GM12872 (cell line): Measurements from ENCODE around the gene FNIP1.

Source experiments
- TF ChIP-seq, protein P1 (sequence below): IDR thresholded peaks from 3 replicates; pipeline ENCODE4 v1.5.1; 2011; ENCODE audit warnings: low read depth, mild to moderate bottlenecking, low read length, moderate library complexity; ENCODE audit not compliant: insufficient read depth

FNIP1 gene

DNA sequence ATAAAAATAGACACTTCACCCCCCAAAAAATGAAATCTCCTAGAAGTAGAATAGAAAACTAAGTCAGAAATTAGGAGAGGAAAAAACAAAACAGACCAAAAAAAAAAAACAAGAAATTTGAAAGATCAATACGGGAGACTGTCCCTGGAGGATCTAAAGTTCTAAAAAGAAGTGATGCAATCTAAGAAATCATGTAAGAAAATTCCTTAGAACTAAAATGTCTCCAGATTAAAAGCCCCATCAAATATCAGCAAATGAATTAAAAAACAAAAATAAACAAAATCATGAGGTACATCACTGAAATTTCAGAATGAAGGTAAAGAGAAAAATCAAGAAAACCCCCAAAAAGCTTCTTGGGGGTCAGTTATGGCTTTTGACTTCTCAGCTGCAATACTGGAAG lies 13.5 kb downstream of the FNIP1 start:
- TF ChIP-seq, protein P1, sequence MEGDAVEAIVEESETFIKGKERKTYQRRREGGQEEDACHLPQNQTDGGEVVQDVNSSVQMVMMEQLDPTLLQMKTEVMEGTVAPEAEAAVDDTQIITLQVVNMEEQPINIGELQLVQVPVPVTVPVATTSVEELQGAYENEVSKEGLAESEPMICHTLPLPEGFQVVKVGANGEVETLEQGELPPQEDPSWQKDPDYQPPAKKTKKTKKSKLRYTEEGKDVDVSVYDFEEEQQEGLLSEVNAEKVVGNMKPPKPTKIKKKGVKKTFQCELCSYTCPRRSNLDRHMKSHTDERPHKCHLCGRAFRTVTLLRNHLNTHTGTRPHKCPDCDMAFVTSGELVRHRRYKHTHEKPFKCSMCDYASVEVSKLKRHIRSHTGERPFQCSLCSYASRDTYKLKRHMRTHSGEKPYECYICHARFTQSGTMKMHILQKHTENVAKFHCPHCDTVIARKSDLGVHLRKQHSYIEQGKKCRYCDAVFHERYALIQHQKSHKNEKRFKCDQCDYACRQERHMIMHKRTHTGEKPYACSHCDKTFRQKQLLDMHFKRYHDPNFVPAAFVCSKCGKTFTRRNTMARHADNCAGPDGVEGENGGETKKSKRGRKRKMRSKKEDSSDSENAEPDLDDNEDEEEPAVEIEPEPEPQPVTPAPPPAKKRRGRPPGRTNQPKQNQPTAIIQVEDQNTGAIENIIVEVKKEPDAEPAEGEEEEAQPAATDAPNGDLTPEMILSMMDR = no peak

DNA sequence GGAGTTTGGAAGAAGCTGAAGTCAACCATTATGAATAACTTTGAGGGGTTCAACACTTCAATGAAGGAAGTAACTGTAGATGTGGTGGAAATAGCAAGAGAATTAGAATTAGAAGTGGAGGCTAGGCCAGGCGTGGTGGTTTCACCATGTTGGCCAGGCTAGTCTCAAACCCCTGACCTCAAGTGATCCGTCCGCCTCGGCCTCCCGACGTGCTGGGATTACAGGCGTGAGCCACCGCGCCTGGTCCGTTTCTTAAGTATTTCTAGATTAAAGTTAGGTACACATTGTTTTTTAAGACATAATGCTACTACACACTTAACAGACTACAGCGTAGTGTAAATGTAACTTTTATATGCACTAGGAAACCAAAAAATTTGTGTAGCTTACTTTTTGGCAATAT lies 14.1 kb downstream of the FNIP1 start:
- TF ChIP-seq, protein P1 = no peak

- TF ChIP-seq, protein P1 = no peak
Observed at GRCh38 chr5:131776450-131776849, 20.4 kb downstream of the FNIP1 start.

DNA sequence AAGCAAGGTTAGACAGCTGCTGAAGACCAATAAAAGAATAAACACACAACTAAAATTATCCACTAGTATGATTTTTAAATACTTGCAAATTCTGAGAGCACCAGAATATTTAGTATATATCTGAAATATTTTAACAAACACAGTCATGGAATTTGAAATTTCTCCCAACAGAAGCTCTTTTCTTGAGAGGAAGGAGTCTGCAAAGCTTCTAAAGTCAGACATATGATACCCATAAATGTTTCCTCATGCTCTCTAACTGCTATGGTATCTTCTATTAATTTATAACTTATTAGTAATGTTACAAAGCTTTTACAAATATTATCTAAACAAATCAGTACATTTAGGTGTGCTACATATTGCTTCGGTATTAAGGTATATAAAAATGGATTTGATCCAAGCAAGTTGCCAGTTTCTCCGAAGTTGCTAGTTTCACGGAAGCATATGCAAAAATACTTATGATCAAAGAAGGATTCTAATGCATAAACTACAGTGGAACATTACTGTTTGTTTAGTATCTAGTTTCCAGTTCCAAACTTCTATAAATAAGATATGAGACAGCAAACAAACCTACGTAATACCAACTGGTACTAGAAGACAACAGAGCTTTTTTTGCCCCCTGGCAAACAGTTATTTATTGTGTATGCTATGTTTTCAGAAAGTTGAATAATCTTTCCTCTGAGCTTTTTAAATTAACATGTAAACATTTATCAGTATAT lies 22.0 kb downstream of the FNIP1 start:
- TF ChIP-seq, protein P1 = no peak

DNA sequence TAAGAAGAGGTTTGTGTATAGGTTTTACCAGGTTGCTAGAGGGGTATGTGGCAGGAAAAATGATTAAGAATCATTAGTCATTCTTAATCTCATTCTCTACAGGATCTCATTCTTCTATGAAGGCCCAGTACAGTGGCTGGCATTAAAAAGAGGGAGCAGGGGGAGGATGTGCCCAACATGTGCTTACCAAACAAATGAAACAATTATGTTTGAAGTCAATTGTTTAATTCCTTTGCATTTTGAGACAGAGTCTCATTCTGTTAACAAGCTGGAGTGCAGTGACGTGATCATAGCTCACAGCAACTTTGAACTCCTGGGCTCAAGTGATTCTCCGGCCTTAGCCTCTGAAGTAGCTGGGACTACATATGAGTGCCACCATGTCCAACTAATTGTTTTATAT lies 23.0 kb downstream of the FNIP1 start:
- TF ChIP-seq, protein P1 = no peak

DNA sequence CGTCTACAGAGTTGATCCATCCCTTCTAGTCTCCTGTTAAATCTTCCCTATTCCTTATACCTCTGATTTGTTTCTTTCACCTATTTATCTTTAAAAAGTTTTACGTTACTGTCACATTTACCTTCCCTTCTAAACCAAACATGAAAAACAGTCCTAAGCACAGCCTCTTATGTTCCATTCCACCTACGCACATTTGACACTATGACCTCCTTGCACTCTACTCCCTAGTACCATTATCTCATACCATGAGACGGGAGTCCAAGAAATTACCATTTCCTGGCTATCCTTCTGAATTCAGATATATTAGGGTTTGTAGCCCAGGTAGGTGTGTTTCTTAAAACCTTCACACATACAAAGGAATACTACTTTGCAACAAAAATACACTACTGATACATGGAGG lies 25.1 kb downstream of the FNIP1 start:
- TF ChIP-seq, protein P1 = no peak

DNA sequence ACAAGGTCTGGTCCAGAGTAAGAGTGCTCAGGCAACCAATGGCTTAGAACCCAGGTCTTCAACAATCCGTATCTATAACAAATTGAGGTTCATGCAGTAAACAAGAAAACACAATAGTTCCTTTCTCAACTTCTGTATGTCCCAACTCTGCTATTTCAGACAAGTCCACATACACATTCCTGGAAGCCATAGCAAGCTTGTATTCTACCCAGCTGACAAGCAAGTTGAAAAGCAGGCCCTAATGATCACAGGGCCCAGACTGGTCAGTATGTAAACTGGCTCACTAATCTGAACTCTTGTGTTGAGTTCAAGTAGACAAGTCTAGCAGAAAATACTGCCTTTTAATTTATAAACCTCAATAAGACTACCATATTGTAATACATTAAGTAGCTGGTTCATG lies 26.9 kb downstream of the FNIP1 start:
- TF ChIP-seq, protein P1 = no peak
